Stimulated activated naive B cell treated with anti-CD40 and anti-IgM and Interleukin-4, amounts not matched to agents 10 μg/mL and 1 μg/mL and 100 μg/mL, for 72 hours (primary cell): ENCODE measurements around the gene CYSTM1.

Experiments
- ATAC-seq, 2 donors: fragments of 150-1000 bp; cut with Tn5 transposase; replicated peaks; 2 replicates each; pipeline ENCODE4 v1.10.0; 2021; ENCODE audit warnings: moderate library complexity in 1 of 2
- DNase-seq: peaks from one replicate; pipeline ENCODE4 v3.0.0; 2021
- H3K27ac Mint-ChIP-seq: one replicate; pipeline ENCODE4 v1.8.0; 2022; ENCODE audit warnings: mild to moderate bottlenecking, mixed read lengths
- H3K27me3 Mint-ChIP-seq, 2 donors: one replicate each; pipeline ENCODE4 v1.8.0; 2022; ENCODE audit warnings: mixed read lengths in 2 of 2
- H3K36me3 Mint-ChIP-seq, 2 donors: one replicate each; pipeline ENCODE4 v1.8.0; 2022; ENCODE audit warnings: mixed read lengths in 2 of 2, mild to moderate bottlenecking in 1 of 2
- H3K4me1 Mint-ChIP-seq, 2 donors: one replicate each; pipeline ENCODE4 v1.8.0; 2022; ENCODE audit warnings: mixed read lengths in 2 of 2, mild to moderate bottlenecking in 1 of 2
- H3K4me3 Mint-ChIP-seq, 2 donors: one replicate each; pipeline ENCODE4 v1.8.0; 2022; ENCODE audit warnings: mild to moderate bottlenecking in 2 of 2, mixed read lengths in 2 of 2, moderate library complexity in 1 of 2
- H3K9me3 Mint-ChIP-seq, 2 donors: one replicate each; pipeline ENCODE4 v1.8.0; 2022; ENCODE audit warnings: mixed read lengths in 2 of 2, mild to moderate bottlenecking in 1 of 2

CYSTM1 gene

GRCh38 chr5:140174465-140175366 is at the start of gene CYSTM1:
Gene CYSTM1, plus strand, starts transcription at chr5:140175188. Its CDS starts 19,278 bp downstream, at chr5:140194466.
- ATAC-seq (peak; percentile 92 to 95), DNase-seq (peak; percentile 93)
- H3K9me3 Mint-ChIP-seq = no peaks in the 10 kb centered on the region

GRCh38 chr5:140125637-140126036 is 49.4 kb upstream of the CYSTM1 start, which contains the start of gene IGIP:
Gene IGIP, plus strand, starts transcription at chr5:140125937. Its CDS starts 2,540 bp downstream, at chr5:140128477.
- Mint-ChIP-seq H3K27me3 (no peaks in the 10 kb centered on the region), H3K36me3 (no peaks in the 10 kb centered on the region), H3K4me3 (no peak within 1 kb of the TSS), H3K27ac (no peak within 1 kb of the TSS), H3K9me3 (no peaks in the 10 kb centered on the region), H3K4me1 (peaks cover 15% of the 10 kb centered on the region in 2 donors)
- DNase-seq = no peak
- no peak for ATAC-seq

More at GRCh38 chr5:140174465-140175366, at the start of gene CYSTM1:
- Mint-ChIP-seq H3K4me1 (peaks cover 8 to 10% of the 10 kb centered on the region in 2 donors), H3K27ac (peak within 1 kb of the TSS; percentile 97), H3K4me3 (peak within 1 kb of the TSS; percentile 88 to 96), H3K27me3 (peaks cover 0 to 8% of the 10 kb centered on the region in 2 donors), H3K36me3 (peaks cover 3 to 5% of the 10 kb centered on the region in 2 donors)

GRCh38 chr5:140126315-140127012 is 48.5 kb upstream of the CYSTM1 start:
- Mint-ChIP-seq H3K4me1 (peaks cover 17 to 22% of the 10 kb centered on the region in 2 donors), H3K9me3 (no peaks in the 10 kb centered on the region), H3K27ac (no peak overlapping the region), H3K36me3 (no peaks in the 10 kb centered on the region), H3K4me3 (no peak overlapping the region), H3K27me3 (no peaks in the 10 kb centered on the region)
- no peak for DNase-seq
- no peak for ATAC-seq

- Mint-ChIP-seq H3K27ac (no peak overlapping the region), H3K4me1 (peaks cover 19 to 27% of the 10 kb centered on the region in 2 donors), H3K4me3 (no peak overlapping the region), H3K36me3 (no peaks in the 10 kb centered on the region), H3K9me3 (no peaks in the 10 kb centered on the region), H3K27me3 (no peaks in the 10 kb centered on the region)
- ATAC-seq = no peak
- DNase-seq = no peak
Measured at GRCh38 chr5:140128376-140128775, 46.6 kb upstream of the CYSTM1 start.

- Mint-ChIP-seq H3K4me1 (peaks cover 27 to 28% of the 10 kb centered on the region in 2 donors), H3K36me3 (no peaks in the 10 kb centered on the region), H3K9me3 (no peaks in the 10 kb centered on the region), H3K27me3 (no peaks in the 10 kb centered on the region), H3K27ac (no peak overlapping the region), H3K4me3 (no peak overlapping the region)
- peak in 1 of 2 donors; percentile 48 for ATAC-seq
- no peak for DNase-seq
Measured at GRCh38 chr5:140130949-140131733, 43.8 kb upstream of the CYSTM1 start.

- H3K4me3 Mint-ChIP-seq = no peak overlapping the region
- no peak for DNase-seq
- H3K9me3 Mint-ChIP-seq = no peaks in the 10 kb centered on the region
- H3K27ac Mint-ChIP-seq = peak overlapping the region; percentile 52
- peak; percentile 90 to 95 for ATAC-seq
- H3K36me3 Mint-ChIP-seq = no peaks in the 10 kb centered on the region
- H3K27me3 Mint-ChIP-seq = no peaks in the 10 kb centered on the region
- peaks cover 27 to 31% of the 10 kb centered on the region in 2 donors for H3K4me1 Mint-ChIP-seq
Measured at GRCh38 chr5:140131967-140132409, 43.0 kb upstream of the CYSTM1 start.

GRCh38 chr5:140133514-140134167 is 41.3 kb upstream of the CYSTM1 start:
- ATAC-seq (no peak), DNase-seq (no peak)
- H3K36me3 Mint-ChIP-seq = no peaks in the 10 kb centered on the region
- H3K27ac Mint-ChIP-seq = no peak overlapping the region
- no peak overlapping the region for H3K4me3 Mint-ChIP-seq
- H3K4me1 Mint-ChIP-seq = peaks cover 27 to 36% of the 10 kb centered on the region in 2 donors
- H3K27me3 Mint-ChIP-seq = no peaks in the 10 kb centered on the region
- no peaks in the 10 kb centered on the region for H3K9me3 Mint-ChIP-seq

GRCh38 chr5:140134277-140134935 is 40.6 kb upstream of the CYSTM1 start:
- Mint-ChIP-seq H3K27me3 (no peaks in the 10 kb centered on the region), H3K4me1 (peaks cover 27 to 36% of the 10 kb centered on the region in 2 donors), H3K4me3 (no peak overlapping the region), H3K27ac (no peak overlapping the region), H3K36me3 (no peaks in the 10 kb centered on the region), H3K9me3 (no peaks in the 10 kb centered on the region)
- ATAC-seq (no peak), DNase-seq (no peak)

- peaks cover 27 to 40% of the 10 kb centered on the region in 2 donors for H3K4me1 Mint-ChIP-seq
- no peak overlapping the region for H3K4me3 Mint-ChIP-seq
- no peaks in the 10 kb centered on the region for H3K27me3 Mint-ChIP-seq
- ATAC-seq (no peak), DNase-seq (no peak)
- H3K27ac Mint-ChIP-seq = no peak overlapping the region
- no peaks in the 10 kb centered on the region for H3K9me3 Mint-ChIP-seq
- no peaks in the 10 kb centered on the region for H3K36me3 Mint-ChIP-seq
Measured at GRCh38 chr5:140135127-140135526, 39.9 kb upstream of the CYSTM1 start.

GRCh38 chr5:140136624-140137023 is 38.4 kb upstream of the CYSTM1 start:
- Mint-ChIP-seq H3K36me3 (no peaks in the 10 kb centered on the region), H3K27me3 (no peaks in the 10 kb centered on the region), H3K4me3 (no peak overlapping the region), H3K4me1 (peaks cover 23 to 37% of the 10 kb centered on the region in 2 donors), H3K9me3 (no peaks in the 10 kb centered on the region), H3K27ac (no peak overlapping the region)
- DNase-seq (no peak), ATAC-seq (no peak)

GRCh38 chr5:140140435-140140834 is 34.6 kb upstream of the CYSTM1 start:
- no peak overlapping the region for H3K4me3 Mint-ChIP-seq
- H3K4me1 Mint-ChIP-seq = peaks cover 22 to 41% of the 10 kb centered on the region in 2 donors
- ATAC-seq = no peak
- no peak for DNase-seq
- H3K27me3 Mint-ChIP-seq = peaks cover 5 to 10% of the 10 kb centered on the region in 2 donors
- H3K9me3 Mint-ChIP-seq = no peaks in the 10 kb centered on the region
- H3K36me3 Mint-ChIP-seq = no peaks in the 10 kb centered on the region
- H3K27ac Mint-ChIP-seq = no peak overlapping the region

GRCh38 chr5:140141241-140141640 is 33.7 kb upstream of the CYSTM1 start:
- no peaks in the 10 kb centered on the region for H3K36me3 Mint-ChIP-seq
- H3K4me1 Mint-ChIP-seq = peaks cover 22 to 49% of the 10 kb centered on the region in 2 donors
- no peak overlapping the region for H3K27ac Mint-ChIP-seq
- H3K4me3 Mint-ChIP-seq = no peak overlapping the region
- ATAC-seq (no peak), DNase-seq (no peak)
- no peaks in the 10 kb centered on the region for H3K9me3 Mint-ChIP-seq
- peaks cover 8 to 18% of the 10 kb centered on the region in 2 donors for H3K27me3 Mint-ChIP-seq

GRCh38 chr5:140142246-140142645 is 32.7 kb upstream of the CYSTM1 start:
- no peaks in the 10 kb centered on the region for H3K36me3 Mint-ChIP-seq
- DNase-seq (no peak), ATAC-seq (no peak)
- no peaks in the 10 kb centered on the region for H3K9me3 Mint-ChIP-seq
- H3K4me3 Mint-ChIP-seq = no peak overlapping the region
- no peak overlapping the region for H3K27ac Mint-ChIP-seq
- H3K27me3 Mint-ChIP-seq = peaks cover 8 to 28% of the 10 kb centered on the region in 2 donors
- peaks cover 25 to 53% of the 10 kb centered on the region in 2 donors for H3K4me1 Mint-ChIP-seq
